Measurements from ENCODE around the gene CCNB1.

GRCh38 chr5:69209602-69210001 lies 42.7 kb downstream of the CCNB1 start:
- TF ChIP-seq CTCF (IDR thresholded peaks at IDR 0.05) (no peak), POLR2AphosphoS5 (IDR thresholded peaks at IDR 0.05; ENCODE audit: low read depth, low read length) (no peak), SIN3A (IDR thresholded peaks at IDR 0.05; ENCODE audit: borderline replicate concordance, insufficient read depth, low read depth, low read length) (no peak), REST (IDR thresholded peaks at IDR 0.05; ENCODE audit: insufficient read depth in 1 of 2, low read depth in 2 of 2, low read length in 1 of 2) (no peak)
